DMS 273 (cell line): ENCODE data around the gene IGDCC3.

ENCODE experiments used
- DNase-seq: peaks from one replicate; lab custom pipeline; 2025; ENCODE audit not compliant: unreplicated experiment; lab: John Stamatoyannopoulos, UW

IGDCC3 gene

DNA sequence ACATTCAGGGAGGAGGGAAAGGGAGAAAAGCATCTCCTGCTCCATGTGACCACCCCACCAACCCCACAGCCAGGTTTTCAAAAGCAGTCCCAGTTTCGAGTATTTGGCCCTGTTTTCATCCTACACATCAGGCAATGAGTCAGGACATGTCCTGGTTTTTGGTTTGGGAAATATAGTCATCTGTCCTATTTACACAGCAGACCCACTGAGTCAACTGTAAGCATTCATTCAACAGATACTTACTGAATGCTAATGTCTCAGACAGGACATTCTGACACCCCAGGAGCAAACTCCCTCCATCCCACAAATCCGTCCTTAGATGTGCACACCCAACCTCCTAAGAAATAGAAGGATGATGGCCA lies 32.9 kb downstream of the IGDCC3 start:
- no peak for DNase-seq

DNA sequence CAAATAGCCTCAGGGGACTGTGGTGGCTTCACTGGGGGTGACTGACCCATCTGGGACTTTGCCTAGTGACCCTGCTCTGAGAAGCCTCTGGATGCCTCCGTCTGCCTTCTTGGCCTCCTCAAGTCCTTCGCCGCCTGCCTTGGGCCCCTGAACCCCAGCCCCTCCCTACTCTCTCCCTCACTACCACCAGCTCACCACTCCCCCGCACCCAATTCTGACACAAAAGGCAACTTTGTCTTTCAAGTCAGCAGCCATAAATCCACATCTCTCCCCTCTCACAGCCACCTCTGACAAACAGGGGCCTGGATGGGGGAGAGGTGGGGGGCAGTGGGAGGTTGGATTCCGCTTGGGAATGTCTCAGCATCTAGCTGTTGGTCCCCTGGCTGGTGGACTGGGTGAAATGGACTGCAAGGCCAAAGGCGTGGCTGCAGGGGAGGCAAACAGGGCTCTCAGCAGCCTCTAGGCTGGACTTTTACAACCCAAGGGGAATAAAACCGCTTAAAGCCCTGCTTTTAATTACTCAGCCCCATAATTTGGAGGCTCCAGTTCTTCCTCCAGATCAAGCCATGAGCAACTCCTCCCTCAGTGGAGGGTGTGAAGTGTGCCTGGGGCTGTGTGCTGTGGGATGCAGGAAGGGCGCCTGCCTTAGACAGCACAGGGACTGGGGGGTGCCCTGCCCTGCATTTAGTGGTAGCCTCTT lies 33.4 kb downstream of the IGDCC3 start:
- no peak for DNase-seq

DNA sequence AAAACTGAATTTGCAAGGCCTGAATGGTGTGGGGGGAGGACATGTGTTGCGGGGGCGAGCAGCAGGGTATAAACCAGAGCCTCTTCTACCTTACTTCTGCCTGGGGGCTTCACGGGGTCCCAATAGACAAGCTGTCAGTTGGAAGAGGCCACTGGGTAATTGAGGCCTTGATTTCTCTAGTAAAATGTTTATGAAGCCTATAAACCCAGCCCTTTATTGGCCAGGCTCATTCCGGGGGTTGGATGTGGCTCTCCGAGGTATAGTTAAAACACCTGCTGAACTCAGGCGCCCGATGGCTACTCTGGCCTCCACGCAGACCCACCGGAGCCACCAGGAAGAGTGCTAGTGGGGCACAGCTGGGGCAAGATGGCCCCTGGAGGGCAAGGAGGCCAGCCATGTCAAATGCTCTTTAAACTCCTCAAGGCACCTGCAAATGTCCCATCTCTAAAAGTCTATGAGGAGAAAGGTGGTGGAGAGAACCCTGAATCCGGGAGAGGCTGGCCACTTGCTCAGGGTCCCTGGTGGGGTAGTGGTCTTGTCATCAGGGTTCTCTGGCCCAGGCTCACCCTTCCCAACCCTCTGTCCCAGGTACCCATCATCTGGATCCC lies 34.3 kb downstream of the IGDCC3 start:
- DNase-seq, result no peak

DNA sequence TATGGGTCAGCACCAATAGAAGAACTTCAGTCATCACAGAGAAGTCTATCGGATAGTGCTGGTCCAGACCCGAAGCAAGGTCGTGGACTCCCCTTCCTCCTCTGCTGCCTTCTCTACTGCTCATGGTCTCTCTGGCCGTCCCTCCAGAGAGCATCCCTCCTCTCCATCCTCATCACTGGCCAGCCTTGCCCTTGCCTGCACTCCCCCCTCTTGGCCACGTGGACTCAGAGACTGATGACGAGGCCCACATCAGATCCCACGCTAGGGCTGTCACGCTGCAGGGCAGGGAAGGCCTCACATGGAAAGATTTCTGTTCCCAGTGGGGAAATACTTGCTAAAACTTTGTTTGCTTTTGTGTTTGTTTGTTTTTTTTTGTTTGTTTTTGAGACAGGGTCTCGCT lies 35.3 kb downstream of the IGDCC3 start:
- DNase-seq, result no peak

DNA sequence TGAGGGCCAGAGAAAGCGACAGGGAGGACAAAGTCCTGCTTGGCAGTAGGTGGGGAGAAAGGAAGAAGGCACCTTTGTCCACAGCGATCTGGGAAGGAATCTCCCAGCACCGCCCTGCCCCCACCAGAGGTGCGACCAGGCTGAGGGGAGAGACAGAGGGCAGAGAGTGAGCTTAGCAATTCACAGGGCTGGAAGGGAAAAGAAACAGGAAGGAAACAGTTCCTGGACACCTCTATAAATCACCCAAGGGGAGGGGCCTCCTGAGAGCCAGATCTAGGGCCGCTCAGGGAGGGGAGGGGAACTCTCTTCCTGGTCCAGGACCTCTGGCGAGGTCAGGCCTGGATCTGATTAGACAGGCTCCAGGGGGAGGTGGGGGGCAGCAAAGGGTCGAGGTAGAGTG lies 37.9 kb downstream of the IGDCC3 start:
- DNase-seq, result no peak

DNA sequence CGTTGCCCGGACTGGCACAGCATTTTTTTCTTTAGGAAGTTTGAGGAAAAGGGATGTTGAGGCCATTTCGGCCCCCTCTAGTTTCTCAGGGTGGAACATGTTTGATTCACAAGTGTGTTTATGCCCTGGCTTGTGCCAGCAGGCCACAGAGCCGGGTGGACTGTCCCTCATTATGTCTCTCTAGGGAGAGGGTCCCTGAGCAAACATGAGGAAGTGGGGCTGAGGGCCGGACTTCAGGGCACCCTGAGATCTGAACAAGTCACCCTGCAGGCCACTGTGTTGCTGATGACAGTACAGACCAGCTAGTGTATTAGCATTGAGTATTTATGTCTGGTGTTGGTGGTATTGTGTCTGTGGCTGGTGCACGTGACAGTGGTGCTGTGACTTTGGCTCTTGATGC lies 38.4 kb downstream of the IGDCC3 start:
- no peak for DNase-seq

DNA sequence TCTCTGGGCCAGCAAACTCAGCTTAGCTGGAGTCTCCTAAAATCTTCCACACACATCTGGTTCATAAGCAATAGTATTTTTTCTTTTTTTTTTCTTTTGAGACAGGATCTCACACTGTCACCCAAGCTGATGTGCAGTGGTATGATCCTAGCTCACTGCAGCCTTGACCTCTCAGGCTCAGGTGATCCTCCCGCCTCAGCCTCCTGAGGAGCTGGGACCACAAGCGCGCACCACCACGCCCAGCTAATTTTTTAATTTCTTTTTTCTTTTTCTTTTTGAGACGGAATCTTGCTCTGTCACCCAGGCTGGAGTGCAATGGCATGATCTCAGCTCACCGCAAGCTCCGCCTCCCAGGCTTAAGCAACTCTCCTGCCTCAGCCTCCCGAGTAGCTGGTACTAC lies 39.0 kb downstream of the IGDCC3 start:
- no peak for DNase-seq

DNA sequence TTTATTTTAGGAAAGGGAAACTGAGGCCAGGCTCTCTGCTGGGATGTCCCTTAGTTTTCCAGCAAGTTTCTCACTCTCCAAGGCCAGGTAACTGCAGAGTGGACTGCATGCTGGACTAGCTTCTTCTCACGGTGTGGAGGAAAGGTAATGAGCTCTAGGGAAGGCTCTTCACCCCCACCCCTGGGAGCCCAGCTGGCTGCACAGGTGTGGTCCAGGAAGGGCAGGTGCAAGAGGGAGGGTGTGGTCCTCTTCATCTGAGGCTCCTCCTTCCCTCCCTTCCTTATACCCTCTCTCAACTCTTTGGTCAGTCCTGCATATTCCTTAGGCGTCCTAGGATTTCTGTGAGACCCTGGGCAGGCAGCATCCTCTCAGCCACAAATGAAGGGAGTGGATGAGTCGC lies 39.4 kb downstream of the IGDCC3 start:
- DNase-seq, result no peak

DNA sequence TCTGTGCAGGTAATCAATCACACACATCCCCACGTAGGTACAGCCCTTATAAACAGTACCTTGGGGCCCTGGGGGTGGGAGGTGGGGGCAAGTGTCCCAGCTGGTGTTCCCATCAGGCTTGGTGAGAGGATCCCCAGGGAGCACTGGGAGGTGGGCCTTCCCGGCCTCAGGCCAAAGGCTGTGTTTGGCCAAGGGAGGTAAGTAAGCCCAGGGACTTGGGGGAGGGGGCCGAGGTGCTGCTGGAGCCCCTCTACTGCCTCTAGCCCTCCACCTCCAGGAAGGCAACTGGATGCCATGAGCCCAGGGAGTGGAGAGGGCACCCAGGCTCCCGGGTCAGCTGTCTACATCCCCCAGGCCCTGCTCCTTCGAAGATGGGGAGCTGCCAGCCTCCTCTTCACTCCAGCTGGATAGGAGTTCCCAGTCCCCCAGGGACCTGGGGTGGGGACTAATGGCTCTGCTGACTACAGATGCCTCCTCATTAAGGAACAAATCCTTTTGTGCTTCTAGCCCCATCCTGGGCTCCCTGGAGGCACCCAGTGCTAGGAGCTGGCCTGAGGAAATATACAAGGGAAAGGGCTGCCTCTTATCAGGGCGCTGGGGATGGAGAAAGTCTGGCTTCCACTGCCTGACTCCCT lies 40.2 kb downstream of the IGDCC3 start:
- peak; percentile 37 for DNase-seq

DNA sequence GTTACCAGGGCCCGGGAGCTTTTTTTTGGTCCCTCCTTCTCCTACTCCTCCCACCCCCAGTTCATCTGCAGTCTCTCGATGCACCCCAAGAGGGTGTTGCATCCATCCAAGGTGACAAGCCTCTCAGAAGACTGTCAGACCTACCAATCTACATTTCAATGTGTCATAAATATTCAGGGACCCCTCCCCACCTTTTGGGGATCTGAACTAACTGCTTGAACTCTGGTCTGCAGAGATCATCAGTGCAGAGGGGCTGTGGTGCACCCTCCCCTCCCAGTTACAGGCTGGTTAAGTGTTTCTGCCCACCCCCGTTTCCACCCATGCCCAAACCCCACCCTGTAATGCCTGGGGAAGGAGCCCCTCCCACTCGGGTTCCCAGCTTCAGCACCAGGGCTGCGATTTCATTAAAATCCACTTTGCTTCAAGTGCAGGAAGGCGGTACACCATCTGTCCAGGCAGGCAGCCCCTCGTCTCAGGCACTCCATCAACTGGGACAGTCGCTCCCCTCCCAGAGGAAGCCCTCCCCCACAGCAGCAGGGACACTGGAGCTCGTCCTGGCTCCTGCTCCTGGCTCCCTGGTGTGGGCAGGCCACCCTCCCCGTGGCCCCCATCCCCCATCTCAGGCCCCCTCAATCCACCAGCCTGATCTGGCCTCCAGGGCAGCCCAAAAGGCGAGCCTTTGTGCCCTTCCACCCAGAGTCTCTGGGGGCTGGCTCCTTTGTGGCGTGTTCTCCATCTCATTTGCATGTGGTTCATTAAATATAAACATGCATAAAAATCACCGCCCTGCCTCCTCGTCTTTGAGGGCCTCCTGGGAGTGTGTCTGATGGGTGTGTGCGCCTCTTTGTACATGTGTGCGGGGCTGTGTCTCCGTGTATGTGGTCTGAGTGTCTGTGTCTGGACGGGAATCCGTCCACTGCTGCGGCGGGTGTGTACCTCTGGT lies 41.0 kb downstream of the IGDCC3 start:
- peak; percentile 62 for DNase-seq

DNA sequence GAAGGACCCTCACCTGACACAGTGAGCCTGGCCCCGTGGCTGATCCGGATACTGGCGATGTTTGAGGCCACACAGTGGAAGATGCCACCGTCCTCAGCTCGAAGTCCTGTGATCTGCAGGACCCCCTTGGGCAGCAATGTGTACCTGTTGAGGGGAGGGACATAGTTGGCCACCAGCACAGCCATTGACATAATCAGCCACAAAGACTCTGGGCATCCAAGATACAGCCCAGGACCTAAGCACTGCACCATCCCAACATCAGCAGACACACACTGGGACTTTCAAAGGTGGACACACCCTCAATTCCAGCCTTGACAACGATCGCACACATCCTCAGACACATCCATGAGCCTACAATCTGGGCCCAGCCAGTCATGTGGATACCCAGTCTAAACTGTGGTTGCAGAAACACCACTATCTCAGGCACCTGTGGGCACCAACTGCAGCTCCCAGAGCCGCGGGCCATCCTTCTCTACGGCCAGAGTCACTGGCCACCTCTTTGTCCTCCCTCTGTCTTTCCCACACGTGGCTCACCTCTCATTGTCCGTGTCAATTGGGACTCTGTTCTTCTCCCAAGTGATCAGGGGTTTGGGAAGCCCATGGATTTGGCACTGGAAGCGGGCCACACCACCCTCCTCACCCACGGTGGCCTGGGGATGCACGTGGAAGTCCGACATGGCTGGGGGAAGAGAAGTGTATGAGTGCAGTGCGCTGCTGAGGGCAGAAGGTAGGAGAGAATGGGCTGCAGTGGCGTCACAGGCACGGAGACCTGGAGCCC lies 42.3 kb downstream of the IGDCC3 start:
- no peak for DNase-seq

DNA sequence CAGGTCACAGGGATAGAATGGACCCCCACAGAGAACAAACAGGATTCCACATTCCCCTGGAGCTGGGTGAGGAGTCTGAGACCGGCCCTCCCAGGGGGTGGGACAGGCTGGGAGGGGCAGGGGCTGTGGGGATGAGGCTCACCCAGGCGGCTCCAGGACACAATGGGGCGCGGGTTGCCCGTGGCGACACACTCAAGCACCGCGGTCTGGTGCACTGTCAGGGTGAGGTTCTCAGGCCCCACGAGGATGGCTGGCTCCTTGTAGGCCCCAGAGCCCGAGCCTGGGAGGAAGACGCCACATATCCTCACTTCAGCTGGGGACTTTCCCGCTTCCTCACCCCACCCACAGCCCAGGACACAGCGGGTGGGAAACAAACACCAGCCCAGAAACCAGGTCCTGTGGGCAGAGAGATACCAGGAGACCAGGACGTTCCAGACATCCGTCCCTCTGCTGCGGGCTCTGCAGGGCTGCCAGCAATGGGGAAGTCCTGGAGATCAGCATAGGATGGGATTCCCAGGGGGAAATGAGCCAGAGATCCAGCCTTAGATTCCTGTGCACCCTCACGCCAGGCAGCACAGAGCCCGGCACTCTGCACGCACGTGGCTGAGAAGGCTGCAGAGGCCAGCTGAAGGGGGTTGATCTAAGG lies 43.1 kb downstream of the IGDCC3 start:
- DNase-seq, result peak; percentile 20

DNA sequence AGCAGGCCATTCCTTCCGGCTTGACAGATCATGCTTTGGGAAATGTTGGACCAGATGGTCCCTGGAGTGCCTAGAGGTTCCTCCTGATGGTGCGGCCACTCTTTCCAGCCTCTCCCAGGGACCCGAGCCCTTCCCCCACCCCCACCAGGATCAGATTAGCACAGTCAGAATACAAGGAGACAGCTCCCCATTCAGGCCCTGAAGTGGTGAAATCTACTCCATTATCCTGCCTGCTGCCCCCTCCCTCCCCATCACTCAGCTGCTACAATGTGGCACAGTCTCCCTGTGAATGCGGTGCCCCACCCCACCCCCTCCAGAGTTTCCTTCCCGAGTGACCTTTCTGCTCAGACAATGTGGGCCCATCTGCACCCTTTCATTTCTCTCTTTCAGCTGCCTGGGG lies 43.9 kb downstream of the IGDCC3 start:
- peak; percentile 74 for DNase-seq

DNA sequence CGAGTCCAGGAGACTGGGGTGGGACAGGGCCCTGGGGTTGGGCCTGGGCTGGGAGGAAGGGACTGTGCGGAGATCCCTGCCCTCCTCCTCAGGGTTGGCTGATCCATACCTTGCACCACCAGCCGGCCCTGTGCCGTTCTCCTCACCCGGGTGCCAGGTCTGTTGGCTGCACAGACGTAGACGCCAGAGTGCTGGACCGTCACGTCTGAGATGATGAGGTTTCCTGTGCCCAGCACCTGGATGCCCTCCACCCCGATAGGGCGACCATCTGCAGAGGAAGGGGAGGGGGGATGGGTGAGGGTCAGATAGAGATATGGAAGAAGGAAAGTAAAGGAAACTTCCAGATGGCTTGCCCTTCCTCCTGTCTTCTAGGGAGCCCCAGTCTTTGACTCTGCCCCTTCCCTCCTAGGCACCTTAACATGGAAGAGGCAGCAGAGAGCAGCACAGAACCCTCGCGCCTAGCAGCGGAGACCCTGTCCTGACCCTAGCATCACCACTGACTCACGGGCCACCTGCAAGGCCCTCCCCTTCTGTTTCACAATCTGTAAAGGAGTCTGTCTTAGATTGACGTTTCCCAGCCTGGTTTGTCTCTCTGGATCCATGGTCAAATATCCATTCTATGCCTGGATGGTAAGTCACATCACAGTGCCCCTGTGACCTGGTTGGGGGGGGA lies 44.5 kb downstream of the IGDCC3 start:
- peak; percentile 71 for DNase-seq

DNA sequence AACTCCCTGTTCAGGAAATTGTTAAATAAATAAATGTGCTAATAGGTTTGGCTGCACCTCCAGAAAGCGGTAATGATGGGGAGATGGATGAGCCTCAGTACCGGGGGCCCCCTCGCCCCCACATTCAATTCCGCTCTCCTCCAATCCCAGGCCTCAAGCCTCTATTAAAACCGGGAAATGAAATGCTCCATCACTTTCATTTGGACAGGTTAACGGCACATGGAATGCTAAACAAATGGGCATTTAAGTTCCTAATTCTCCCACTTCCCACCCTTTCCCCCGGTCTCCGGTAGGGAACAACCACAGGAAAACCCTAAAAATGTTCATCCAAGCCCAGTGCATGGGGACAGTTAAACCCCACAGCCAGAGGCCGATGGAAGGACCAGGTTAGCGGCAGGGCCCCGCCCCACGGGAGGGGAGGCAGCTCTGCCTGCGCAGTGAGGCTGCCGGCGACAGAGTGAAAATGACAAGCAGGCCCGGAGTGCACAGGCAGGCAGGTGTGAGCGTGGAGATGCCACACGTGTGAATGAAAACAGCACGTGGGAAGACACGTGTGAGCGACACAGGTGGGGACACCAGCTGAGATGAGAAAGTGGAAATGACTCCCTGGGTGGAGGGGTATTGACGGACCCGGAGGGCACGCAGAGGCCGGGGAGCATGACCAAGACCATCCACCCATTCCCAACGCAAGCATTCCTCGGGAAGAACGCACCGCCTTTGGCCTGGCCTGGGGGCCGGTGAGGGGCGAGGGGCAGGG lies 45.2 kb downstream of the IGDCC3 start:
- DNase-seq, result no peak

DNA sequence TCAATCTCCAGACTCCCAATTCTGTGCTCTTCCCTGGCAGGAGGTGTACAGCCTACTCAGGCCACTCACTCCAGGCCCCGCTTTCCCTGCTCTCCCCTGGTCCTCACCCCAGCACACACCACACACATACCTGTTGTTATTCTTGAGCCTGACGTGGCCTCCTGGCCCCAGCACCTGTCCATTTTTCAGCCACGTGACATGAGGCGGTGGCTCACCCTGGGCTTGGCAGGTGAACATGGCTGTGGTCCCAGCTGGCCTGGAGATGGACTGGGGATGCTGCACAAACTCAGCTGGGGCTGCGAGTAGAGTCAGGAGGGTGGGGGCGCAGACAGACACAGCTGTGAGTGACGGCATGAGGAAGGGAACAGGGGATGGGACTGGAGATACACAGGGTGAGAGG lies 46.0 kb downstream of the IGDCC3 start:
- no peak for DNase-seq

DNA sequence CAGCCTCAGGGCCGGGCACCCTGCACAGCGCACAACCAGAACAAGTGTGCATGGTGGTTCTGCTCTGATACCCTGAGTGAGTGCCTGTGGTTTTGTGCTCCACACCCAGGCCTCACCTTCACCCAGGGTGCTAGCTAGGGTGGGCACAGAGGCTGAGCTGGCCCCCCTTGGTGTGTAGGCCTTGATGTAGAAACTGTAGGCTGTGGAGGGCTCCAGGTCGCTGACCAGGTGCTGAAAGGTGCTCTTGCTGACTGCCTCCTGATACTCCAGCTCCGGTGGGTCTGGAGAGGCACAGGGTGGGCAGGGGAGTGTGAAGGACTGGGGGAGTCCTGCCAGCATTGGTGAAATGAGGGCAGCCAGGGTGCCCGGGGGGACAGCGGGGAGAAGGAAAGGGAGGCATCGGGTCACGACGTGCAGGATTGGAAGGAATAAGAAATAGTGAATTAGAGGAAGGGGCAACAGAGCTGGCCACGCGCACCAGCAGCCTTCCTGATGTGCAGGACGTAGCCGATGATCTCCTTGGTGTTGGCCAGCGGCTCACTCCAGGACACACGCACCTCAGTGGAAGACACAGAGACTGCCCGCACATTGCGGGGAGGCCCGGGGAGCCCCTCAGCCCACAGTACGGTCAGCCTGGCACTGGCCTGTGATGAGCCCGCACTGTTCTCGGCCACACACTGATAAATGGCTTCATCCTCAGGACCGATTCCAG lies 46.7 kb downstream of the IGDCC3 start:
- no peak for DNase-seq

DNA sequence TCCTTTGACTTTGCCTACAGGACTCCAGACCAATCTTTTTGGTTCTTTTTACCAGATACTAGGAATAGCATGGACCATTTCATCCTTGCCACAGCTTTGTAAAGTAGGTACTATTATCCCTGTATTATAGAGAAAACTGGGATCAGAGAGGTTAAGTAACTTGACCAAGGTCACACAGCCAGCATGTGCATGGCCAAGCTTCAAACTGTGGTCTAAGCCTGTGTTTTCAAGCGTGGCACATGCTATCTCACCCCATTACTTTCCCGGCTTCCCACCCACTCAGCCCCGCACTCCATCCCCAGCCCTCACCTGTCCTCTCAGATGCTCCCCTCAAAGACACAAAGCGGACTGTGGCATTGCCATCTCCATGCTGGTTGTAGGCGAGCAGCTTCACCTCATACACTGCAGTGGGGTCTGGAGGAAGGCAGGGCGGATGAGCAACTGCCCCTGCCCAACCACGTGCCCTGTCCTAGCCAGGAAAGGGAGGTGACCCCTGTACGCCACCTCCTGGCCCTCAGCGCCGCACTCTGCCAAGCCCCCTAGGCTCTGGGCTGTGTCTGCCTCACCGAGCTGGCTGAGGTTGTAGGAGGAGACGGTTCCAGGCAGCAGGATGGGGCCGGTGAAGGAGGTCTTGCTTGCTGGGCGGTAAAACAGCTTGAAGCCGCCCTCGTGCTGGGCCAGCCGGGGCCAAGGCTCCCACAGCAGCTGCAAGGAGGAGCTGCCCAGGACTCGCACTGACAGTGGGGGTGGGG lies 47.6 kb downstream of the IGDCC3 start:
- no peak for DNase-seq
